ENCODE results near the gene EIF5.

Gene EIF5

GRCh38 chr14:103298620-103299019 lies 35.4 kb upstream of the EIF5 start:
- H3F3A ChIP-seq (ENCODE audit: control insufficient read depth, insufficient read depth): no peaks in the 10 kb centered on the region
- no peak overlapping the region for H3K4me2 ChIP-seq (ENCODE audit: low read length)
- H3K27me3 ChIP-seq (ENCODE audit: control insufficient read depth, low read length): no peaks in the 10 kb centered on the region
- H3K27ac ChIP-seq (ENCODE audit: low read depth, low read length): no peak overlapping the region
- no peak overlapping the region for H3K4me3 ChIP-seq (ENCODE audit: low read length)
- H3K36me3 ChIP-seq (ENCODE audit: control insufficient read depth, low read length): no peaks in the 10 kb centered on the region
- H3K79me2 ChIP-seq (ENCODE audit: control insufficient read depth, low read length): no peaks in the 10 kb centered on the region
- H3K4me1 ChIP-seq (ENCODE audit: control insufficient read depth, low read length): no peaks in the 10 kb centered on the region
- H3K9me3 ChIP-seq (ENCODE audit: control insufficient read depth, insufficient read depth, low read length): no peaks in the 10 kb centered on the region
- no peak for TF ChIP-seq EZH2phosphoT487 (IDR thresholded peaks at IDR 0.05; ENCODE audit: borderline replicate concordance, low read length)
- TF ChIP-seq CTCF (IDR thresholded peaks at IDR 0.05; ENCODE audit: low read depth, low read length, poor library complexity, severe bottlenecking): peak; percentile 41
- H3K9me2 ChIP-seq (replicated peaks; ENCODE audit: control insufficient read depth, low read length): no peaks in the 10 kb centered on the region
- H4K20me1 ChIP-seq (ENCODE audit: control insufficient read depth, insufficient read depth, low read depth, low read length): no peaks in the 10 kb centered on the region

- H3K27me3 ChIP-seq (ENCODE audit: control insufficient read depth, low read length): peaks cover 11% of the 10 kb centered on the region
- TF ChIP-seq EZH2phosphoT487 (IDR thresholded peaks at IDR 0.05; ENCODE audit: borderline replicate concordance, low read length): no peak
- no peak for TF ChIP-seq CTCF (IDR thresholded peaks at IDR 0.05; ENCODE audit: low read depth, low read length, poor library complexity, severe bottlenecking)
- H3K79me2 ChIP-seq (ENCODE audit: control insufficient read depth, low read length): no peaks in the 10 kb centered on the region
- H3K4me3 ChIP-seq (ENCODE audit: low read length): no peak overlapping the region
- H3K9me2 ChIP-seq (replicated peaks; ENCODE audit: control insufficient read depth, low read length): no peaks in the 10 kb centered on the region
- no peaks in the 10 kb centered on the region for H3K9me3 ChIP-seq (ENCODE audit: control insufficient read depth, insufficient read depth, low read length)
- H3K4me2 ChIP-seq (ENCODE audit: low read length): no peak overlapping the region
- no peaks in the 10 kb centered on the region for H3F3A ChIP-seq (ENCODE audit: control insufficient read depth, insufficient read depth)
- H4K20me1 ChIP-seq (ENCODE audit: control insufficient read depth, insufficient read depth, low read depth, low read length): no peaks in the 10 kb centered on the region
- no peak overlapping the region for H3K27ac ChIP-seq (ENCODE audit: low read depth, low read length)
- H3K4me1 ChIP-seq (ENCODE audit: control insufficient read depth, low read length): no peaks in the 10 kb centered on the region
- H3K36me3 ChIP-seq (ENCODE audit: control insufficient read depth, low read length): no peaks in the 10 kb centered on the region
Observed at GRCh38 chr14:103301512-103302354, 32.3 kb upstream of the EIF5 start.

- Histone ChIP-seq H3K9me3 (ENCODE audit: control insufficient read depth, insufficient read depth, low read length) (no peaks in the 10 kb centered on the region), H3K4me2 (ENCODE audit: low read length) (no peak overlapping the region), H3K27ac (ENCODE audit: low read depth, low read length) (no peak overlapping the region), H3K4me1 (ENCODE audit: control insufficient read depth, low read length) (no peaks in the 10 kb centered on the region), H4K20me1 (ENCODE audit: control insufficient read depth, insufficient read depth, low read depth, low read length) (no peaks in the 10 kb centered on the region), H3K9me2 (replicated peaks; ENCODE audit: control insufficient read depth, low read length) (no peaks in the 10 kb centered on the region), H3K27me3 (ENCODE audit: control insufficient read depth, low read length) (peaks cover 14% of the 10 kb centered on the region), H3K36me3 (ENCODE audit: control insufficient read depth, low read length) (no peaks in the 10 kb centered on the region), H3F3A (ENCODE audit: control insufficient read depth, insufficient read depth) (no peaks in the 10 kb centered on the region), H3K4me3 (ENCODE audit: low read length) (no peak overlapping the region), H3K79me2 (ENCODE audit: control insufficient read depth, low read length) (no peaks in the 10 kb centered on the region)
- TF ChIP-seq EZH2phosphoT487 (IDR thresholded peaks at IDR 0.05; ENCODE audit: borderline replicate concordance, low read length) (no peak), CTCF (IDR thresholded peaks at IDR 0.05; ENCODE audit: low read depth, low read length, poor library complexity, severe bottlenecking) (no peak)
Observed at GRCh38 chr14:103302966-103303365, 31.1 kb upstream of the EIF5 start.
